Breast epithelium (tissue), 4 donors: Measurements from ENCODE around the gene ADARB1. TPM values are rescaled to one million over a fixed set of nuclear protein-coding genes. Genes with fewer than 3 reads are reported as not detected.

Experiments
- DNase-seq, 2 donors: peaks; one replicate each; pipeline ENCODE4 v3.0.0-alpha.2; 2019; ENCODE audit warnings: low spot score in 2 of 2
- H3K27ac ChIP-seq, 2 donors: fragments of 200-600 bp; sonication (generic) in 1 of 2; one replicate each; pipeline ENCODE4 v1.5.1; 2016 to 2019; ENCODE audit warnings: mild to moderate bottlenecking in 1 of 2
- H3K27me3 ChIP-seq, 2 donors: fragments of 200-600 bp; sonication (generic) in 1 of 2; one replicate each; pipeline versions ENCODE4 v1.5.1 to v1.6.0; 2017 to 2019; ENCODE audit warnings: control low read depth in 1 of 2, mild to moderate bottlenecking in 1 of 2
- H3K36me3 ChIP-seq: fragments of 200-600 bp; one replicate; pipeline ENCODE4 v1.5.1; 2019
- H3K4me1 ChIP-seq, 2 donors: fragments of 200-600 bp; sonication (generic); one replicate each; pipeline ENCODE4 v1.5.1; 2016 to 2019; ENCODE audit warnings: control low read depth in 1 of 2
- H3K4me3 ChIP-seq, 3 donors: fragments of 200-600 bp; sonication (generic); 1 replicate in 2 of 3; 2 replicates in 1 of 3; pipeline ENCODE4 v1.5.1; 2016 to 2019; ENCODE audit warnings: mild to moderate bottlenecking in 3 of 3, moderate library complexity in 2 of 3
- H3K9me3 ChIP-seq, 2 donors: fragments of 200-600 bp; sonication (generic) in 1 of 2; one replicate each; pipeline ENCODE4 v1.5.1; 2016 to 2019; ENCODE audit warnings: control low read depth in 1 of 2
- CTCF ChIP-seq, 3 donors: fragments of 450-650 bp; IDR thresholded peaks; one replicate each; pipeline ENCODE4 v1.5.1; 2016 to 2017; ENCODE audit warnings: antibody characterized with exemption in 3 of 3, mild to moderate bottlenecking in 3 of 3, moderate library complexity in 3 of 3
- POLR2A ChIP-seq: fragments of 450-650 bp; IDR thresholded peaks from one replicate; pipeline ENCODE4 v1.6.1; 2016; ENCODE audit warnings: antibody characterized with exemption, mild to moderate bottlenecking, moderate library complexity
- POLR2AphosphoS5 ChIP-seq, 3 donors: sonication (generic); formaldehyde crosslinking; IDR thresholded peaks; one replicate each; pipeline ENCODE4 v1.6.1; 2017; ENCODE audit warnings: antibody characterized with exemption in 3 of 3
- intact Hi-C: fragments of 100-400 bp; cut with DNase I; formaldehyde crosslinking; loops from one replicate; pipeline ENCODE4 v1.15.1; 2023; ENCODE audit warnings: low total_unique reads
- total RNA-seq, 3 donors: library from RNA; depleted of rRNA; stranded (reverse); fragments of >200 nt; gene quantifications; one replicate each; pipeline ENCODE4 v1.1.0, GENCODE V29; 2016

ADARB1 gene
- total RNA-seq, 3 donors from 2014 or later, result 19.9 to 21.3 (median 20.0) TPM

DNA sequence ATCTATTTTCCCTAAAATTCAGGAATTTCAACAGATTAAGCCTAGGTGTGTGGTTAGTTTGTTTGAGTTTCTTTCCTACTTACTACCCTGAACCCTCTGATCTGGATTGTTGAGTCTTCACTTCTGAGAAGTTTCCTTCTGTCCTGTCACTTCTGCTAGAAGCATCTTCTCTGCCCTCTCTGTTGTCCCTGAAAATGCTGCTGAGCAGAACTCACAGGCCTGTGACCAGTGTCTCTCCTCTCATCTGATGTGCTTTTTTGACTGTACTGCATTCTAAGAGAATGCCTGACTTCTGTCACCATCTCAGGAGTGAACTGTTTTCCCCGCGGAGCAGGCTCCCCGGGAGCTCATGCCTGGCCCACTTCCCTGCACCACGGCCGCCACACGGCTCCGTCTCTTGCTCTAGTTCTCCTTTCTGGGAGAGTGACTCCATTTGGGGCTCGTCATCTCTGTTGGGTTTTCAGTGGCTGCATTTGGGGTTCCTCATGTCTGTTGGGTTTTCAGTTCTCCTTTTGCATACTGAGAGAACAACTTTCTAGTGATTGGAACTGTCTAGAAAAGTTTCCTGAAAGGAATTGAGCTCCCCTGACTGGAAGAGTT lies 135.4 kb downstream of the ADARB1 start:
- H3K4me3 ChIP-seq, result no peak overlapping the region
- H3K27ac ChIP-seq, result peak overlapping the region in 1 of 2 donors; percentile 52
- no peak for TF ChIP-seq POLR2AphosphoS5 (IDR thresholded peaks at IDR 0.05)
- no peak for TF ChIP-seq POLR2A
- TF ChIP-seq CTCF (IDR thresholded peaks at IDR 0.05), result no peak
- H3K9me3 ChIP-seq, result no peaks in the 10 kb centered on the region
- no peaks in the 10 kb centered on the region for H3K36me3 ChIP-seq
- DNase-seq, result no peak
- intact Hi-C loops, result no loop called here
- no peaks in the 10 kb centered on the region for H3K4me1 ChIP-seq
- no peaks in the 10 kb centered on the region for H3K27me3 ChIP-seq

DNA sequence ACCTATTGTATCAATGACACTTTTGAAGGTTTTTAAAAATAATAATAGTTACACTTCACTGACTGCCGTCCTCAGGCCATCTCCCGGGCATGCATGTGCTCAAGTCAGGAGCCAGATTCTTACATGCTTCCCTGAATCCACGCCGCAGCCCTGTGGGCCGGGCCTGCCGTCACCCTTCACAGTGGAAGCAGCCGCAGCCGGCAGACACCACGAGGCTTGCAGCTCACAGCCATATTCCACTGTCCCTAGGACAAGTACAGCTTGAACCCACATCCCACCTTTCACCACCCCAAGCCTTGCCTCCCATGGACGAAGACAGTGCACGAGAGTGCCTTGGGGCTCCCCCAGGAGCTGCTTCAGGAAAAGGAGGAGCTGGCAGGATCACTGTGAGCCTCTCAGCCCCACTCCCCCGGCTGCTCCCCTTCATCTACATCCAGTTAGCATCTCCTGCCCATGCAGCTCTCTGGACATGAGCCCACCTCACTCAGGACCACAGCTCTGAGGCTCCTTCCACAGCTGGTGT lies 136.1 kb downstream of the ADARB1 start:
- no peaks in the 10 kb centered on the region for H3K4me1 ChIP-seq
- H3K4me3 ChIP-seq, result no peak overlapping the region
- no peaks in the 10 kb centered on the region for H3K27me3 ChIP-seq
- intact Hi-C loops, result no loop called here
- H3K9me3 ChIP-seq, result no peaks in the 10 kb centered on the region
- no peak for DNase-seq
- H3K27ac ChIP-seq, result no peak overlapping the region
- no peaks in the 10 kb centered on the region for H3K36me3 ChIP-seq
- TF ChIP-seq POLR2A (no peak), CTCF (IDR thresholded peaks at IDR 0.05) (no peak), POLR2AphosphoS5 (IDR thresholded peaks at IDR 0.05) (no peak)

- H3K4me3 ChIP-seq, result no peak overlapping the region
- no peaks in the 10 kb centered on the region for H3K9me3 ChIP-seq
- H3K4me1 ChIP-seq, result no peaks in the 10 kb centered on the region
- H3K36me3 ChIP-seq, result no peaks in the 10 kb centered on the region
- DNase-seq, result no peak
- no peak overlapping the region for H3K27ac ChIP-seq
- intact Hi-C loops, result no loop called here
- no peak for TF ChIP-seq POLR2AphosphoS5 (IDR thresholded peaks at IDR 0.05)
- TF ChIP-seq CTCF (IDR thresholded peaks at IDR 0.05), result no peak
- TF ChIP-seq POLR2A, result no peak
- no peaks in the 10 kb centered on the region for H3K27me3 ChIP-seq
Observed at GRCh38 chr21:45211661-45212060, 137.3 kb downstream of the ADARB1 start.

DNA sequence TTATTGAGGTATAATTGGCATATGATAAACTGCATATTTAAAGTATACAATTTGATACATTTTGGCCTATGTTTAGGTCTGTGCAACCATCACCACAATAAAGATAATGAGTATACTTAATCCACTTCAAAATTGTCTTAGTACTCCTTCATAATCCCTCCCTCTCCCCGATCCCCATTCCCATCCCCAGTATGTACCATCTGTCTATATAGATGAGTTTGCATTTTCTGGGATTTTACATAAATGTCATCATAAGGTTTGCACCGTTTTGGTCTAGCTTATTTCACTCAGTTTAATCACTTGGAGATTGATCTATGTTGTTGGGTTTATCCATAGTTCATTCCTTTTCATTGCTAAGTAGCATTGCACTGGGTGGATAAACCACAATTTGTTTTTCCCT lies 139.0 kb downstream of the ADARB1 start:
- Histone ChIP-seq H3K27me3 (no peaks in the 10 kb centered on the region), H3K4me1 (no peaks in the 10 kb centered on the region), H3K36me3 (no peaks in the 10 kb centered on the region), H3K4me3 (no peak overlapping the region), H3K9me3 (peaks cover 0 to 8% of the 10 kb centered on the region in 2 donors), H3K27ac (no peak overlapping the region)
- intact Hi-C loops, result no loop called here
- DNase-seq, result no peak
- TF ChIP-seq CTCF (IDR thresholded peaks at IDR 0.05) (no peak), POLR2A (no peak), POLR2AphosphoS5 (IDR thresholded peaks at IDR 0.05) (no peak)

GRCh38 chr21:45215213-45215612 lies 140.8 kb downstream of the ADARB1 start:
- intact Hi-C loops, result no loop called here
- no peak overlapping the region for H3K27ac ChIP-seq
- no peaks in the 10 kb centered on the region for H3K4me1 ChIP-seq
- peaks cover 0 to 8% of the 10 kb centered on the region in 2 donors for H3K9me3 ChIP-seq
- H3K4me3 ChIP-seq, result no peak overlapping the region
- H3K27me3 ChIP-seq, result no peaks in the 10 kb centered on the region
- no peak for TF ChIP-seq POLR2A
- no peak for TF ChIP-seq POLR2AphosphoS5 (IDR thresholded peaks at IDR 0.05)
- TF ChIP-seq CTCF (IDR thresholded peaks at IDR 0.05), result no peak
- DNase-seq, result no peak
- H3K36me3 ChIP-seq, result no peaks in the 10 kb centered on the region
